NCI-H128 (cell line): ENCODE measurements around the gene OSBPL5.

Source experiments
- DNase-seq: peaks from one replicate; lab custom pipeline; 2025; ENCODE audit not compliant: unreplicated experiment; lab: John Stamatoyannopoulos, UW

OSBPL5 gene

DNA sequence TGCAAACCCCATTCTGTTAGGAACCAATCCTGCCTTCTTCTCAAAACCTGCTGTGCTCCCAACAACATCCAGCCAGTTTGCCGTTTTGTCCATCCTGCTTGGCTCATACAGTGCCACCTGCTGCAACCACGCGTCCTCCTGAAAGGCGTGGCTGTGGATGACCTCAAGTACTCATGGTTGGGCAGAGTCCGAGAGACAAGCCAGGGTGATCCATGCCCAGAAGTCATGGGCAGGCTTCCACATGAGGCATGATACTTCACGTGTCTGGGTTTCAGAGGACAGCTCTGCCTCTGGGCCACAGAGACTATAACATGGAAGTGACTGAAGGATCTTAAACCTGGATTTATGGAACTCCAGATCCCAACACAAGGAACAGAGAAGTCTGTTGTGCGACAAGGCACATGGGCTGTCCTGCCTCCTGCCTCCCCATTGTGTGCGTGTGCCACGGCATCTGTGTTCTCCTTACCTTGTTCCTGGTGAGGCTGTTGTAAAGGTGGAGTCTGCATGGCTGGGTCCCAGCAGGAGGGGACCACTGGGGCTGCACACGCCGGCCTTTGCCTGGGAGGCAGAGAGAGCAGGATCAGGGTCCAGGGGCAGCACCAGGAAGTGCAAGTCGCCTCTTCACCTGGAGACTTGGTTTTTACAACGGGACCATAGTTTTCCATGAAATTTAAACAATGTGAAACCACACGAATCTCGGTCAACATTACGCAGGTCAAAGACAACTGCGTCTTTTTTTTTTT lies 123.2 kb downstream of the OSBPL5 start:
- no peak for DNase-seq

DNA sequence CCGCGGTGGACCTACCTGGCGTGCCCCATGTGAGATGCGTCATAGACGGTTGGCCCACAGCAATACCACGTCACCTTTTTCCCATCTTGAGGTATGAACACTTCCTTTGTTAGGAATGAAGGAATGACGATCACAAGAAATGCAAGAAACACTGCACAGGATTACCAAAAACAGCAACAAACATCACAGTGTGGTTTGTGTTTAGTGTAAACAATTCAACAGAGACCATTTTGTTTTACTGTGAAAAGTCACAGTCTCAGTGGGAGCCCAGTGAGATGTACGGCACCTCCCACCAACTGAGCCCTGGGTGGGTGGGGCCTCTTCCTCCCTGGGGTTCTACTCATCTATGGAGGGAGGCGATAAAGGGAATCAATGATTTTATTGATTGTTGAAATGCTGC lies 124.2 kb downstream of the OSBPL5 start:
- DNase-seq: no peak

DNA sequence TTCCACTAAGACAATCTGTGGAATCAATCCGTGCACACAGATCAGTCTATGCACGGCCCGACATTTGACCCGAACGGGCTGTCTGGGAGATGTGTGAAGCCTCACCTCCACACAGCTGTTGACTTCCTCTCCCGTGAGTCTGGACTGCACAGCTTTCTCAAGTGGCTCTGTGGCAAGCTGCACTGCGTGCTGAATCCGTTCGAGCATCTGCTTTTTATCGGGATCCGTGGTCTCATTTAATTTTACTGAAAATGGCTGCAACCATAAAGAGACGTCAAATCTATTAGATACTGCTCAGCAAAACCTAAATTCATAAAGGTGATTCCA lies 127.2 kb downstream of the OSBPL5 start:
- DNase-seq: no peak
